ENCODE data around the gene TPI1.

- TF ChIP-seq CTCF (IDR thresholded peaks at IDR 0.05; ENCODE audit: poor library complexity) (no peak), EZH2phosphoT487 (IDR thresholded peaks at IDR 0.05; ENCODE audit: low read depth, severe bottlenecking, unreplicated experiment) (no peak), EZH2 (IDR thresholded peaks at IDR 0.05; ENCODE audit: borderline replicate concordance) (no peak)
These were observed 13.7 kb upstream of the TPI1 start for GRCh38 chr12:6853626-6854025.

Measured in hepatocyte (in vitro differentiated cells).